ENCODE data around the gene MYO19.
"Not testable (repeated sequence)": the region's sequence is repeated elsewhere in the genome, so short reads cannot be mapped to it uniquely, and the experiment has no call there.

The MYO19 gene

GRCh38 chr17:36459601-36460000, 75.1 kb downstream of the MYO19 start:
- no peak for DNase-seq

GRCh38 chr17:36459045-36459444, 75.6 kb downstream of the MYO19 start:
- no peak for DNase-seq

GRCh38 chr17:36457701-36458100, 77.0 kb downstream of the MYO19 start:
- DNase-seq = not testable (repeated sequence)

GRCh38 chr17:36452888-36453287, 81.8 kb downstream of the MYO19 start:
- not testable (repeated sequence) for DNase-seq

- not testable (repeated sequence) for DNase-seq
Measured at GRCh38 chr17:36449997-36450396, 84.7 kb downstream of the MYO19 start.

Measured in NCI-H1092 (cell line).